ENCODE results near the gene SFRP2. TPM values are rescaled to one million over a fixed set of nuclear protein-coding genes. Genes with fewer than 3 reads are reported as not detected.

The SFRP2 gene
- total RNA-seq, 6 experiments from 2014 or later, result not detected

- no peaks in the 10 kb centered on the region; the same call in 1 of the 2 replicates for H3K27me3 Mint-ChIP-seq (ENCODE audit: insufficient read depth)
- no peaks in the 10 kb centered on the region; the same call in 1 of the 2 replicates for H3K9me3 Mint-ChIP-seq
- no peak overlapping the region for H3K27ac Mint-ChIP-seq
- H3K4me1 Mint-ChIP-seq (ENCODE audit: low read depth), result no peaks in the 10 kb centered on the region
- H3K4me3 Mint-ChIP-seq, result no peak overlapping the region
- no peak for DNase-seq
- TF ChIP-seq CTCF (IDR thresholded peaks at IDR 0.05), result no peak
- H3K36me3 Mint-ChIP-seq (ENCODE audit: low read depth), result no peaks in the 10 kb centered on the region
Measured at GRCh38 chr4:153808175-153808574, 19.3 kb upstream of the SFRP2 start.

GRCh38 chr4:153806073-153806472 lies 17.2 kb upstream of the SFRP2 start:
- no peak overlapping the region for H3K4me3 Mint-ChIP-seq
- no peaks in the 10 kb centered on the region for H3K36me3 Mint-ChIP-seq (ENCODE audit: low read depth)
- no peak for TF ChIP-seq CTCF (IDR thresholded peaks at IDR 0.05)
- H3K27ac Mint-ChIP-seq, result no peak overlapping the region
- H3K27me3 Mint-ChIP-seq (ENCODE audit: insufficient read depth), result no peaks in the 10 kb centered on the region; the same call in 1 of the 2 replicates
- no peaks in the 10 kb centered on the region; the same call in 1 of the 2 replicates for H3K9me3 Mint-ChIP-seq
- DNase-seq, result no peak
- H3K4me1 Mint-ChIP-seq (ENCODE audit: low read depth), result no peaks in the 10 kb centered on the region

GRCh38 chr4:153804722-153805121 lies 15.8 kb upstream of the SFRP2 start:
- no peak for TF ChIP-seq CTCF (IDR thresholded peaks at IDR 0.05)
- Mint-ChIP-seq H3K27me3 (ENCODE audit: insufficient read depth) (no peaks in the 10 kb centered on the region; the same call in 1 of the 2 replicates), H3K9me3 (no peaks in the 10 kb centered on the region; the same call in 1 of the 2 replicates), H3K36me3 (ENCODE audit: low read depth) (no peaks in the 10 kb centered on the region), H3K4me1 (ENCODE audit: low read depth) (no peaks in the 10 kb centered on the region), H3K4me3 (no peak overlapping the region), H3K27ac (no peak overlapping the region)
- no peak for DNase-seq

GRCh38 chr4:153799694-153800074 lies 10.8 kb upstream of the SFRP2 start:
- H3K4me1 Mint-ChIP-seq (ENCODE audit: low read depth), result no peaks in the 10 kb centered on the region
- no peak for TF ChIP-seq CTCF (IDR thresholded peaks at IDR 0.05)
- H3K27ac Mint-ChIP-seq, result no peak overlapping the region
- H3K27me3 Mint-ChIP-seq (ENCODE audit: insufficient read depth), result peaks cover 4% of the 10 kb centered on the region
- H3K36me3 Mint-ChIP-seq (ENCODE audit: low read depth), result no peaks in the 10 kb centered on the region
- DNase-seq, result no peak
- H3K4me3 Mint-ChIP-seq, result no peak overlapping the region
- H3K9me3 Mint-ChIP-seq, result no peaks in the 10 kb centered on the region

- TF ChIP-seq CTCF (IDR thresholded peaks at IDR 0.05), result no peak
- Mint-ChIP-seq H3K4me1 (ENCODE audit: low read depth) (no peaks in the 10 kb centered on the region), H3K9me3 (no peaks in the 10 kb centered on the region), H3K27ac (no peak overlapping the region), H3K4me3 (no peak overlapping the region), H3K36me3 (ENCODE audit: low read depth) (no peaks in the 10 kb centered on the region), H3K27me3 (ENCODE audit: insufficient read depth) (peaks cover 7% of the 10 kb centered on the region)
- no peak for DNase-seq
Measured at GRCh38 chr4:153798901-153799693, 10.2 kb upstream of the SFRP2 start.
